NT2/D1 (cell line): Measurements from ENCODE around the gene TNFRSF21.

Source experiments
- SUZ12 ChIP-seq: IDR thresholded peaks from 2 replicates; pipeline ENCODE4 v1.6.1; 2011; ENCODE audit not compliant: insufficient read length, insufficient read depth; ENCODE audit errors: extremely low read depth
- YY1 ChIP-seq: IDR thresholded peaks from 2 replicates; pipeline ENCODE4 v1.6.1; 2011; ENCODE audit not compliant: insufficient read length, insufficient read depth
- ZNF274 ChIP-seq: IDR thresholded peaks from 2 replicates; pipeline ENCODE4 v1.6.1; 2011; ENCODE audit warnings: mild to moderate bottlenecking, low read depth, low read length

- TF ChIP-seq ZNF274, result no peak
- TF ChIP-seq YY1, result no peak
- no peak for TF ChIP-seq SUZ12
Measured at GRCh38 chr6:47288267-47289090, 21.2 kb downstream of the TNFRSF21 start.
